IMR-90 (cell line): ENCODE measurements around the gene ART4. TPM values are rescaled to one million over a fixed set of nuclear protein-coding genes. Genes with fewer than 3 reads are reported as not detected.

Source experiments
- ATAC-seq: fragments of 200-7000 bp; cut with Tn5 transposase; 2 replicates; pipeline ENCODE4 v1.9.1; 2020; ENCODE audit warnings: low read depth, mild to moderate bottlenecking, moderate library complexity
- BruUV-seq: library from RNA; stranded (reverse); fragments of 400-500 nt; replicated peaks from 2 replicates; lab custom pipeline; 2021; lab: Mats Ljungman, UMichigan
- CTCF ChIA-PET: fragments of 300-600 bp; formaldehyde crosslinking; extraction: SDS; loops from one replicate; lab custom pipeline; 2021; ENCODE audit warnings: antibody characterized with exemption; lab: Yijun Ruan, JAX
- POLR2A ChIA-PET: fragments of 300-600 bp; sonication (Branson Sonifier 250); formaldehyde crosslinking; loops from one replicate; lab custom pipeline; 2022; ENCODE audit warnings: antibody characterized with exemption; ENCODE audit not compliant: unreplicated experiment; lab: Charles Lee
- DNase-seq: peaks from one replicate; pipeline ENCODE4 v3.0.0; 2013
- H2AFZ ChIP-seq: replicated peaks from 2 replicates; pipeline ENCODE3; 2013; ENCODE audit warnings: low read length, mild to moderate bottlenecking; ENCODE audit not compliant: poor library complexity
- H2AK5ac ChIP-seq: 2 replicates; pipeline ENCODE4 v1.6.1; 2013; ENCODE audit warnings: low read depth, low read length, inconsistent platforms
- H2AK9ac ChIP-seq: replicated peaks from 2 replicates; pipeline ENCODE3; 2013; ENCODE audit warnings: mild to moderate bottlenecking, low read depth, low read length, moderate library complexity; ENCODE audit not compliant: poor library complexity
- H2BK120ac ChIP-seq: 2 replicates; pipeline ENCODE4 v1.6.1; 2013; ENCODE audit warnings: low read depth, low read length, inconsistent platforms
- H2BK15ac ChIP-seq: 3 replicates; pipeline ENCODE4 v1.6.1; 2013; ENCODE audit warnings: low read depth, low read length, inconsistent platforms
- H2BK20ac ChIP-seq: 2 replicates; pipeline ENCODE4 v1.6.1; 2013; ENCODE audit warnings: low read depth, mild to moderate bottlenecking, inconsistent platforms, low read length, moderate library complexity
- H2BK5ac ChIP-seq: 2 replicates; pipeline ENCODE4 v1.6.1; 2013; ENCODE audit warnings: mild to moderate bottlenecking, low read depth, low read length, inconsistent platforms; ENCODE audit not compliant: poor library complexity, severe bottlenecking
- H3K14ac ChIP-seq: replicated peaks from 2 replicates; pipeline ENCODE4 v1.6.1; 2013; ENCODE audit warnings: low read depth, low read length, inconsistent platforms
- H3K18ac ChIP-seq: 2 replicates; pipeline ENCODE4 v1.6.1; 2013; ENCODE audit warnings: low read depth, low read length, control low read depth
- H3K23ac ChIP-seq: 2 replicates; pipeline ENCODE4 v1.6.1; 2013; ENCODE audit warnings: low read depth, low read length, inconsistent platforms
- H3K27ac ChIP-seq: 2 replicates; pipeline ENCODE4 v1.5.1; 2013; ENCODE audit warnings: mild to moderate bottlenecking, control low read depth, low read length; ENCODE audit not compliant: insufficient read depth
- H3K27me3 ChIP-seq: 2 replicates; pipeline ENCODE4 v1.6.1; 2013; ENCODE audit warnings: low read length; ENCODE audit not compliant: control insufficient read depth, insufficient read depth
- H3K36me3 ChIP-seq: 2 replicates; pipeline ENCODE4 v1.6.1; 2013; ENCODE audit warnings: low read length, mixed read lengths; ENCODE audit not compliant: control insufficient read depth, insufficient read depth
- H3K4ac ChIP-seq: 2 replicates; pipeline ENCODE4 v1.6.1; 2013; ENCODE audit warnings: low read depth, low read length, inconsistent platforms
- H3K4me1 ChIP-seq: 2 replicates; pipeline ENCODE4 v1.6.1; 2013; ENCODE audit warnings: low read length, mixed read lengths; ENCODE audit not compliant: control insufficient read depth, insufficient read depth
- H3K4me2 ChIP-seq: 2 replicates; pipeline ENCODE4 v1.6.1; 2013; ENCODE audit warnings: low read depth, mild to moderate bottlenecking, control low read depth, low read length, moderate library complexity
- H3K4me3 ChIP-seq: 2 replicates; pipeline ENCODE4 v1.5.1; 2013; ENCODE audit warnings: low read depth, mild to moderate bottlenecking, control low read depth, low read length, moderate library complexity; ENCODE audit not compliant: insufficient read depth
- H3K56ac ChIP-seq: 2 replicates; pipeline ENCODE4 v1.6.1; 2013; ENCODE audit warnings: low read length, inconsistent platforms; ENCODE audit not compliant: insufficient read depth; ENCODE audit errors: extremely low read depth
- H3K79me1 ChIP-seq, 2 experiments: 2 replicates each; pipeline ENCODE4 v1.6.1; 2013; ENCODE audit warnings: low read length in 2 of 2, inconsistent platforms in 1 of 2, low read depth in 1 of 2
- H3K9ac ChIP-seq: 2 replicates; pipeline ENCODE4 v1.6.1; 2013; ENCODE audit warnings: low read depth, low read length, control low read depth
- H3K9me1 ChIP-seq: 2 replicates; pipeline ENCODE4 v1.6.1; 2013; ENCODE audit warnings: low read length, inconsistent platforms; ENCODE audit not compliant: insufficient read depth
- H3K9me3 ChIP-seq: 2 replicates; pipeline ENCODE4 v1.6.1; 2013; ENCODE audit warnings: low read length; ENCODE audit not compliant: control insufficient read depth, insufficient read depth
- H4K20me1 ChIP-seq: 2 replicates; pipeline ENCODE4 v1.6.1; 2013; ENCODE audit warnings: low read length, inconsistent platforms; ENCODE audit not compliant: insufficient read depth
- H4K5ac ChIP-seq: 2 replicates; pipeline ENCODE4 v1.6.1; 2013; ENCODE audit warnings: mild to moderate bottlenecking, low read depth, low read length, control low read depth
- H4K8ac ChIP-seq, 2 experiments: 2 replicates each; pipeline ENCODE4 v1.6.1; 2013; ENCODE audit warnings: low read depth in 2 of 2, low read length in 2 of 2, control low read depth in 1 of 2, inconsistent platforms in 1 of 2
- H4K91ac ChIP-seq: 2 replicates; pipeline ENCODE4 v1.6.1; 2013; ENCODE audit warnings: low read depth, low read length, inconsistent platforms; ENCODE audit not compliant: insufficient read depth
- RFX5 ChIP-seq: IDR thresholded peaks from 2 replicates; pipeline ENCODE4 v1.8.0; 2012; ENCODE audit warnings: low read depth, mild to moderate bottlenecking, low read length, moderate library complexity
- dilution Hi-C: fragments of 300-500 bp; cut with HindIII; formaldehyde crosslinking; loops from one replicate; pipeline ENCODE4 v1.14.3; 2018; ENCODE audit warnings: low sequenced_read_pairs; ENCODE audit not compliant: unreplicated experiment
- in situ Hi-C: fragments of 300-500 bp; cut with MboI; formaldehyde crosslinking; loops from 3 replicates; pipeline ENCODE4 v1.14.3; 2019; ENCODE audit warnings: low sequenced_read_pairs, inconsistent platforms, mixed read lengths
- intact Hi-C: fragments of 100-400 bp; cut with micrococcal nuclease; formaldehyde crosslinking; loops from 2 replicates; pipeline ENCODE4 v1.10.0; 2022
- polyA plus RNA-seq, 3 experiments: library from polyadenylated mRNA; depleted of rRNA; stranded (reverse); fragments of >200 nt; gene quantifications; 2 replicates each; pipeline ENCODE4 v1.2.3, GENCODE V29; 2012; ENCODE audit warnings: low replicate concordance in 1 of 3
- total RNA-seq: library from RNA; depleted of rRNA; stranded (reverse); fragments of >200 nt; gene quantifications from 2 replicates; pipeline ENCODE4 v1.2.3, GENCODE V29; 2012
- TF ChIP-seq, protein P1 (sequence below): conservative IDR thresholded peaks from 2 replicates; pipeline ENCODE4 v1.5.1; 2012; ENCODE audit warnings: mild to moderate bottlenecking, low read depth, low read length, improper control_type of control experiment

The ART4 gene
- total and polyA plus RNA-seq, 2 of the 4 experiments (the other 2 are of a cell fraction): not detected

DNA sequence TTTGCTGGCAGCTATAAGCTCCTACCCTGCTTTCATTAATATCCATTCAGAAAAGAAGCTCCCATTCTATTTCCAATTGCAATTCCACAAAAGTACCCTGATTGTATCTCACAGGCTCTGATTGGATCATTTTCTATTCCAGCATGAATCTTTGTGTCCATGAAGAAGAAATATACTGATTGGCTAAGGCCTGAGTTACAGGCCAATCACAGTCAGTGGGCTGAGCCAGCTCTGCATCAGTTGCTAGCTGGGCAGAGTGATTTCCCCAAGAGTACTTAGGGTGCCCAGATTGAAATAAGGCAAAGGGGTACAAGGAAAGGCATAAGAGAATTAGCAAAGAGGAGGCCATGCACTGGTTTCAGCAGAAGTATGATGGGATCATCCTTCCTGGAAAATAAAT, 14.4 kb downstream of the ART4 start:
- no peak overlapping the region for H2BK20ac ChIP-seq
- in situ Hi-C loops: no loop called here

More for the DNA sequence above, 14.4 kb downstream of the ART4 start:
- H3K27ac ChIP-seq: no peak overlapping the region
- H3K27me3 ChIP-seq: no peaks in the 10 kb centered on the region
- H3K14ac ChIP-seq: no peak overlapping the region
- no peak overlapping the region for H4K8ac ChIP-seq
- dilution Hi-C loops: no loop called here
- TF ChIP-seq, protein P1, sequence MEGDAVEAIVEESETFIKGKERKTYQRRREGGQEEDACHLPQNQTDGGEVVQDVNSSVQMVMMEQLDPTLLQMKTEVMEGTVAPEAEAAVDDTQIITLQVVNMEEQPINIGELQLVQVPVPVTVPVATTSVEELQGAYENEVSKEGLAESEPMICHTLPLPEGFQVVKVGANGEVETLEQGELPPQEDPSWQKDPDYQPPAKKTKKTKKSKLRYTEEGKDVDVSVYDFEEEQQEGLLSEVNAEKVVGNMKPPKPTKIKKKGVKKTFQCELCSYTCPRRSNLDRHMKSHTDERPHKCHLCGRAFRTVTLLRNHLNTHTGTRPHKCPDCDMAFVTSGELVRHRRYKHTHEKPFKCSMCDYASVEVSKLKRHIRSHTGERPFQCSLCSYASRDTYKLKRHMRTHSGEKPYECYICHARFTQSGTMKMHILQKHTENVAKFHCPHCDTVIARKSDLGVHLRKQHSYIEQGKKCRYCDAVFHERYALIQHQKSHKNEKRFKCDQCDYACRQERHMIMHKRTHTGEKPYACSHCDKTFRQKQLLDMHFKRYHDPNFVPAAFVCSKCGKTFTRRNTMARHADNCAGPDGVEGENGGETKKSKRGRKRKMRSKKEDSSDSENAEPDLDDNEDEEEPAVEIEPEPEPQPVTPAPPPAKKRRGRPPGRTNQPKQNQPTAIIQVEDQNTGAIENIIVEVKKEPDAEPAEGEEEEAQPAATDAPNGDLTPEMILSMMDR: no peak
- TF ChIP-seq RFX5: peak; percentile 94
- H3K4me1 ChIP-seq: no peaks in the 10 kb centered on the region; the same call in 1 of the 2 replicates
- H3K18ac ChIP-seq: no peak overlapping the region
- POLR2A ChIA-PET: no interaction called here
- 0 out of 2 replicates have a peak, but pooled peaks cover 3% of the 10 kb centered on the region for H3K9me1 ChIP-seq
- no peak overlapping the region for H3K56ac ChIP-seq
- no TSS peak for BruUV-seq
- no peak overlapping the region for H3K9ac ChIP-seq
- H2AFZ ChIP-seq: no peak overlapping the region
- CTCF ChIA-PET: interaction anchor here (1.4 kb wide), 1 partner anchor 18 kb away, joined by 3 read pairs; no protein-coding TSS in a partner anchor
- H2BK15ac ChIP-seq: no peak overlapping the region
- no peak overlapping the region for H2BK120ac ChIP-seq
- no peak overlapping the region for H3K23ac ChIP-seq
- no peaks in the 10 kb centered on the region for H3K36me3 ChIP-seq
- no peak overlapping the region for H2BK5ac ChIP-seq
- no peaks in the 10 kb centered on the region for H4K20me1 ChIP-seq
- no peak overlapping the region for H3K4me2 ChIP-seq
- no peak overlapping the region for H2AK5ac ChIP-seq
- H3K4ac ChIP-seq: no peak overlapping the region
- peak; percentile 31 for DNase-seq
- H3K4me3 ChIP-seq: no peak overlapping the region
- no peak overlapping the region for H4K91ac ChIP-seq
- no peaks in the 10 kb centered on the region for H3K79me1 ChIP-seq
- no peaks in the 10 kb centered on the region for H3K9me3 ChIP-seq
- peak; percentile 71 for ATAC-seq
- no peak overlapping the region for H2AK9ac ChIP-seq
- no peak overlapping the region for H4K5ac ChIP-seq
- intact Hi-C loops: no loop called here
